ENCODE results near the gene RAB23.
A peak's percentile ranks its signal among the peaks of the same experiment; 100 is the strongest.

The RAB23 gene

DNA sequence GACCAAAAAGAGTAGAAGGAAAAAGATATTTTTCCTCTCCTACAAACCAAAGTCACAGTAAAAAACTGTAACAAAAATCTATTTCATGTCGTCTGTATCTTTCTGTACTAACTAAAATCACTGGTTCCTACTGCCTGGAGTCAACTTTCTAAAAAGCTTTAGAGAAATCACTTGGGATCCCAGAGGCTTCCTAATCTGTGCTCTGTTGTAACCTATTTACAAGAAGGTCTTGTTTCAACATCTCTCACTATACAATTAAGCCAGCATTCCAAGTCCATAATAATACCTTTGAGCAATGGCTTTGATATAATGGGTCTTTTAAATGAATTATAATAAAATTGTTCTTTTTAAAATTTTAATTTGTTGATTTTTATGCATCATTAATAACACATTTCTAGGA, 20.4 kb downstream of the RAB23 start:
- no peak overlapping the region for H3K4me3 ChIP-seq (ENCODE audit: low read depth, low read length)
- TF ChIP-seq, protein P1, sequence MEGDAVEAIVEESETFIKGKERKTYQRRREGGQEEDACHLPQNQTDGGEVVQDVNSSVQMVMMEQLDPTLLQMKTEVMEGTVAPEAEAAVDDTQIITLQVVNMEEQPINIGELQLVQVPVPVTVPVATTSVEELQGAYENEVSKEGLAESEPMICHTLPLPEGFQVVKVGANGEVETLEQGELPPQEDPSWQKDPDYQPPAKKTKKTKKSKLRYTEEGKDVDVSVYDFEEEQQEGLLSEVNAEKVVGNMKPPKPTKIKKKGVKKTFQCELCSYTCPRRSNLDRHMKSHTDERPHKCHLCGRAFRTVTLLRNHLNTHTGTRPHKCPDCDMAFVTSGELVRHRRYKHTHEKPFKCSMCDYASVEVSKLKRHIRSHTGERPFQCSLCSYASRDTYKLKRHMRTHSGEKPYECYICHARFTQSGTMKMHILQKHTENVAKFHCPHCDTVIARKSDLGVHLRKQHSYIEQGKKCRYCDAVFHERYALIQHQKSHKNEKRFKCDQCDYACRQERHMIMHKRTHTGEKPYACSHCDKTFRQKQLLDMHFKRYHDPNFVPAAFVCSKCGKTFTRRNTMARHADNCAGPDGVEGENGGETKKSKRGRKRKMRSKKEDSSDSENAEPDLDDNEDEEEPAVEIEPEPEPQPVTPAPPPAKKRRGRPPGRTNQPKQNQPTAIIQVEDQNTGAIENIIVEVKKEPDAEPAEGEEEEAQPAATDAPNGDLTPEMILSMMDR (IDR thresholded peaks at IDR 0.05; ENCODE audit: low read depth, low read length), result no peak

DNA sequence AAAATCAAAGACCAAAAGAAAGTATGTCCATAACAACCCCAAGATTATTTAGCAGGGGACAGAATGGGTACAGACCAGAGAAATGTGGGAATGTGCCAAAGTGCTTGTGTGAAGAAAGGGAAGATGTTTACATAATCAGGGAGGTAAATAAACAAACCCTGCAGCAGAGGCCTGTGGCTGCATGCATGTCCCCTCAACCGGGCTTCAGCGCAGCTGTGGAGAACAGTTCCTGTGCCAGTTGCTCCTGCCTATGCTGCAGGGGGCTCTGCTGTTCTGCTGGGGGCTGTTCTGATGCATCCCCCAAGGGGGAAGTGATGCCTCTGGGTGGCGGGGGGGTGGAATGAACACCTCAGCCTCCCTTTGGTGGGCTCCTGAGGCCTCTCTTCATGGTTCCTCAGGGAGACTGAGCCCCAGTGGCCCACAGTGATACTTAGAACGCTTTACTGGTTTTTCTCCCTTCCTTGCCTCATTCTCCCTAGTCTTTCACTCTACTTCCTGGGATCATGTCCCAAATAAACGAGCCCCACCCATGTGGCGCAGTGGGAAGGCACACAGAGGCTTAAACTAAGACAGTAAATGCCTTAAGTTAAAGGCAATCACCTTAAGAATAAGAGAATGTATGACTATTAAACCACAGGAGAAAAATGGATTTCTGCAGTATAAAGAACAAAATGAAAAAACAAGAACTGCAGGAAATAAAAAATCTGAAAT, 23.0 kb downstream of the RAB23 start:
- TF ChIP-seq, protein P1 (IDR thresholded peaks at IDR 0.05; ENCODE audit: low read depth, low read length), result no peak
- no peak overlapping the region for H3K4me3 ChIP-seq (ENCODE audit: low read depth, low read length)

DNA sequence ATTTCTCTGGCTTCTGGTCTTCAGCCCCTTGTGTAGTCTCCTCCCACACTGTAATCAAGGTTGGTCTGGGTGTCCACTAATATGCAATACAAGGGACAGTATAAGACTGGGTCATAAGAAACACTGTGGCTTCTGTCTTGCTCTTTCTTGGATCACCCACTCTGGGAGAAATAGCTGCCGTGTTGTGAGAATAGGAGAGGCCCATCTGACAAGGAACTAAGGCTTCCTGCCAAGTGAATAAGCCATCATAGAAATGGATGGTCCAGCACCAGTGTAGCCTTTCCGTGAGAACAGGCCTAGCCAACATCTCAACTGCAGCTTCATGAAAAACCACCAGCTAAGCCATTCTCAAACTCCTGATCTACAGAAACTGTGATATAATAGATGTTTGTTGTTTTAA, 26.6 kb downstream of the RAB23 start:
- TF ChIP-seq, protein P1 (IDR thresholded peaks at IDR 0.05; ENCODE audit: low read depth, low read length), result no peak
- H3K4me3 ChIP-seq (ENCODE audit: low read depth, low read length), result no peak overlapping the region

DNA sequence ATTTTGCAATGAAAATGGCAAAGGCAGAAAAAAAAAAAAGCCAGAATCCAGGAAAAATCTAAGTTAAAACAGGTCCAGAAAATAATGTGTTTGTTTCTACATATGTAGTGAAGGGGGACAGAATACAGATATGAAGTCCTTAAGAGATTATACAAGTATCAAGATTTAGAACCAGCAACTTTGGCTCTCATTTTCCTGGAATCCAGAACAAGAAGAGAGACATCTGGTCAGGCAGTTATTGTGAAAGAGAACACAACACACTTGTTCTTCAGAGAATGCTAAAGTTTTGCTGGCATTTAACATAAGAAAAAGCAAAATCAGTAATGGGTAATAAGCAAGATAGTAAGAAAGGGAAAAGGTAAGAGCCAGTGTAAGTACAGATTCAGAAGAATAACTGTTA, 28.9 kb downstream of the RAB23 start:
- TF ChIP-seq, protein P1 (IDR thresholded peaks at IDR 0.05; ENCODE audit: low read depth, low read length), result no peak

DNA sequence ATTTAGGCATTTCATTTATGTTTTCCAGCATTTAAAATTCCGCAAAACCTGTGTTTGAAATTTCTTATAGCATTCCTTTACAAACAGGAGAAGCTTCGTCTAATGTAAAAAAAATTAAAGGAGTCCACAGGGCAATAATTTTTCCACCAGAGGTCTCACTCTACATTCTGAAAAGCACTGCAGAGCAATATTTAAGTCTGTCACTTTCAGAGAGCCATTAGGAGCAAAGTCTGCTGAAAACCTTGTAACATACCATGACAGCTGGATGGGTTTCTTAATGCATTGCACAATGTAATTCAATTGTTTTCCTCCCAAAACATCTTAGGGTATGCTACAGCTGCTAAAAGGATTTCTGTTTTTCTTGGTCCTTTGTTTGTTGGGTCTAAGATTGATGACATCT, 32.0 kb downstream of the RAB23 start:
- TF ChIP-seq, protein P1 (IDR thresholded peaks at IDR 0.05; ENCODE audit: low read depth, low read length), result 0 out of 2 replicates have a peak, but pooled peaks have one; percentile 6
- H3K4me3 ChIP-seq (ENCODE audit: low read depth, low read length), result no peak overlapping the region

More for the DNA sequence above, 28.9 kb downstream of the RAB23 start:
- H3K4me3 ChIP-seq (ENCODE audit: low read depth, low read length), result no peak overlapping the region

DNA sequence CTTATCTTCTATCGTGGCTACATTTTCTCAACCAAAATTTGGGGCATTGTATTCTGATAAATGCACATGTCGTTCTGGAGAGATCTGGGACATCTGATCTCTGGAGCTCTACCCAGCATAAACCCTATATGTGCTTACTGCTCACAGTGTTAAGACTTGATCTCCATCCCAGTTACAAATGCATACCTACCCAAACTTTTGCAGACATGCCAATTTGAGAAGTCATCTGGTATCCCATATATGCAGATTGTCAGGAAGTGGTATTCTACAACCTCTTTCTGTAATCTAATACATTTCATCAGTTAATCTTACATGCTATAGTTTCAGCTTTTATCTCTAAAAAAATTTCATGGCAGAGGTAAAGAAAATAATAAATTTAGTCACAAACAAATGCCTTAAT, 38.8 kb downstream of the RAB23 start:
- TF ChIP-seq, protein P1 (IDR thresholded peaks at IDR 0.05; ENCODE audit: low read depth, low read length), result no peak

DNA sequence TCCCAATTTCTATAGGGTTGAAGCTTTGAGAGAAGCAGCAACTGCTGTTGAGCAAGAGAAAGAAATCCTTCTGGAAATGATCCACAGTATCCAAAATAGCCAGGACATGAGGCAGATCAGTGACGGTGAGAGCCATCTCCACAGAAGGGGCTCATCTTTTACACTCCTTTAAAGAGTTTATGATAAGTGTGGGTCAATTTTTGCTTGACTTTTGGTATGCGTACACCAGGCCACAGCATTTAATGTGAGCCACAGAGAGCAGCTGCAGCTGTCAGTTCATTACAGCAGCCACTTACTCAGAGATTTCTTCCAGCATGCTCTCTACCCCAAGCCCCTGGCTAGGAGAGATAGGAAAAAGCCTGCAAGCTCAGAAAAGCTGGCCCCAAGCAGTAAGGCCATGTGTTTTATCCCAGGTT, 40.1 kb downstream of the RAB23 start:
- no peak overlapping the region for H3K4me3 ChIP-seq (ENCODE audit: low read depth, low read length)
- TF ChIP-seq, protein P1 (IDR thresholded peaks at IDR 0.05; ENCODE audit: low read depth, low read length), result no peak

More for the DNA sequence above, 38.8 kb downstream of the RAB23 start:
- no peak overlapping the region for H3K4me3 ChIP-seq (ENCODE audit: low read depth, low read length)

All from WI38 (cell line).